DND-41 (cell line): Measurements from ENCODE around the gene PAIP2.

Source experiments
- ATAC-seq: fragments of 200-7000 bp; cut with Tn5 transposase; 3 replicates; pipeline ENCODE4 v1.9.1; 2021; ENCODE audit warnings: low read depth; ENCODE audit not compliant: insufficient read depth
- DNase-seq: peaks from one replicate; pipeline ENCODE4 v3.0.0-alpha.2; 2020
- H2AFZ ChIP-seq: 2 replicates; pipeline ENCODE4 v1.6.0; 2012; ENCODE audit warnings: low read depth, low read length
- H3K27ac ChIP-seq: 2 replicates; pipeline ENCODE4 v1.5.1; 2012; ENCODE audit warnings: low read length, inconsistent platforms
- H3K27me3 ChIP-seq: fragments of 200-600 bp; sonication (generic); 2 replicates; pipeline ENCODE4 v1.6.0; 2012; ENCODE audit warnings: low read length, mild to moderate bottlenecking, inconsistent platforms; ENCODE audit not compliant: insufficient read depth, poor library complexity
- H3K36me3 ChIP-seq: 2 replicates; pipeline ENCODE4 v1.5.1; 2012; ENCODE audit warnings: low read length, inconsistent platforms; ENCODE audit not compliant: insufficient read depth
- H3K4me1 ChIP-seq: 2 replicates; pipeline ENCODE4 v1.5.1; 2012; ENCODE audit warnings: mild to moderate bottlenecking, low read length; ENCODE audit not compliant: insufficient read depth
- H3K4me2 ChIP-seq: 2 replicates; pipeline ENCODE4 v1.6.0; 2012; ENCODE audit warnings: mild to moderate bottlenecking, moderate library complexity, low read length, inconsistent platforms; ENCODE audit not compliant: insufficient read depth
- H3K4me3 ChIP-seq, 2 experiments: fragments of 200-600 bp in 1 of 2; shearing (Covaris generic) in 1 of 2; 2 replicates each; pipeline ENCODE4 v1.5.1; 2012 to 2016; ENCODE audit warnings: inconsistent platforms in 2 of 2, low read length in 2 of 2, mild to moderate bottlenecking in 2 of 2, low read depth in 1 of 2, moderate library complexity in 1 of 2
- H3K79me2 ChIP-seq: 2 replicates; pipeline ENCODE4 v1.6.0; 2012; ENCODE audit warnings: low read length, inconsistent platforms; ENCODE audit not compliant: insufficient read depth
- H3K9ac ChIP-seq: 2 replicates; pipeline ENCODE4 v1.6.0; 2012; ENCODE audit warnings: low read depth, mild to moderate bottlenecking, inconsistent platforms, low read length, moderate library complexity
- H3K9me3 ChIP-seq: 2 replicates; pipeline ENCODE4 v1.5.1; 2012; ENCODE audit warnings: low read length, moderate library complexity, mild to moderate bottlenecking, inconsistent platforms; ENCODE audit not compliant: insufficient read depth, severe bottlenecking
- H4K20me1 ChIP-seq: 2 replicates; pipeline ENCODE4 v1.6.0; 2012; ENCODE audit warnings: low read length; ENCODE audit not compliant: insufficient read depth
- EZH2 ChIP-seq: IDR thresholded peaks from 3 replicates; pipeline ENCODE4 v1.6.1; 2012; ENCODE audit warnings: borderline replicate concordance, low read depth, mild to moderate bottlenecking, moderate library complexity, low read length, inconsistent platforms; ENCODE audit not compliant: severe bottlenecking
- TF ChIP-seq, protein P1 (sequence below): IDR thresholded peaks from 2 replicates; pipeline ENCODE4 v1.5.1; 2012; ENCODE audit warnings: borderline replicate concordance, low read length, moderate library complexity, mild to moderate bottlenecking; ENCODE audit not compliant: poor library complexity, severe bottlenecking; ENCODE audit errors: extremely low read depth

Gene PAIP2

GRCh38 chr5:139312075-139312474 lies 29.6 kb upstream of the PAIP2 start:
- Histone ChIP-seq H3K9ac (no peak overlapping the region), H3K9me3 (no peaks in the 10 kb centered on the region), H3K36me3 (peaks cover 76% of the 10 kb centered on the region), H3K27me3 (no peaks in the 10 kb centered on the region), H3K79me2 (peaks cover 100% of the 10 kb centered on the region), H2AFZ (no peak overlapping the region), H3K4me1 (peaks cover 3% of the 10 kb centered on the region; the same call in 1 of the 2 replicates), H3K27ac (no peak overlapping the region), H3K4me2 (no peak overlapping the region), H3K4me3 (no peak overlapping the region), H4K20me1 (peaks cover 96% of the 10 kb centered on the region)
- ATAC-seq (no peak), DNase-seq (no peak)
- TF ChIP-seq, protein P1, sequence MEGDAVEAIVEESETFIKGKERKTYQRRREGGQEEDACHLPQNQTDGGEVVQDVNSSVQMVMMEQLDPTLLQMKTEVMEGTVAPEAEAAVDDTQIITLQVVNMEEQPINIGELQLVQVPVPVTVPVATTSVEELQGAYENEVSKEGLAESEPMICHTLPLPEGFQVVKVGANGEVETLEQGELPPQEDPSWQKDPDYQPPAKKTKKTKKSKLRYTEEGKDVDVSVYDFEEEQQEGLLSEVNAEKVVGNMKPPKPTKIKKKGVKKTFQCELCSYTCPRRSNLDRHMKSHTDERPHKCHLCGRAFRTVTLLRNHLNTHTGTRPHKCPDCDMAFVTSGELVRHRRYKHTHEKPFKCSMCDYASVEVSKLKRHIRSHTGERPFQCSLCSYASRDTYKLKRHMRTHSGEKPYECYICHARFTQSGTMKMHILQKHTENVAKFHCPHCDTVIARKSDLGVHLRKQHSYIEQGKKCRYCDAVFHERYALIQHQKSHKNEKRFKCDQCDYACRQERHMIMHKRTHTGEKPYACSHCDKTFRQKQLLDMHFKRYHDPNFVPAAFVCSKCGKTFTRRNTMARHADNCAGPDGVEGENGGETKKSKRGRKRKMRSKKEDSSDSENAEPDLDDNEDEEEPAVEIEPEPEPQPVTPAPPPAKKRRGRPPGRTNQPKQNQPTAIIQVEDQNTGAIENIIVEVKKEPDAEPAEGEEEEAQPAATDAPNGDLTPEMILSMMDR = no peak
- no peak for TF ChIP-seq EZH2

- H3K9ac ChIP-seq = no peak overlapping the region
- TF ChIP-seq, protein P1 = no peak
- TF ChIP-seq EZH2 = no peak
- peaks cover 100% of the 10 kb centered on the region for H3K79me2 ChIP-seq
- H3K36me3 ChIP-seq = peaks cover 80% of the 10 kb centered on the region
- ATAC-seq (no peak), DNase-seq (no peak)
- H4K20me1 ChIP-seq = peaks cover 92% of the 10 kb centered on the region
- no peak overlapping the region for H3K27ac ChIP-seq
- no peaks in the 10 kb centered on the region for H3K9me3 ChIP-seq
- H3K4me1 ChIP-seq = no peaks in the 10 kb centered on the region
- no peak overlapping the region for H3K4me2 ChIP-seq
- H2AFZ ChIP-seq = no peak overlapping the region
- H3K4me3 ChIP-seq = no peak overlapping the region
- no peaks in the 10 kb centered on the region for H3K27me3 ChIP-seq
These were observed 27.4 kb upstream of the PAIP2 start for GRCh38 chr5:139314276-139314675.

- Histone ChIP-seq H3K4me3 (no peak overlapping the region), H3K79me2 (peaks cover 98% of the 10 kb centered on the region), H3K27ac (no peak overlapping the region), H3K9me3 (no peaks in the 10 kb centered on the region), H2AFZ (no peak overlapping the region), H3K27me3 (no peaks in the 10 kb centered on the region), H3K4me1 (no peaks in the 10 kb centered on the region), H3K4me2 (no peak overlapping the region), H4K20me1 (peaks cover 89% of the 10 kb centered on the region), H3K36me3 (peaks cover 86% of the 10 kb centered on the region), H3K9ac (no peak overlapping the region)
- no peak for TF ChIP-seq EZH2
- TF ChIP-seq, protein P1 = no peak
- no peak for ATAC-seq
- no peak for DNase-seq
These were observed 26.5 kb upstream of the PAIP2 start for GRCh38 chr5:139315056-139315615.

- Histone ChIP-seq H3K9ac (no peak overlapping the region), H3K4me1 (peaks cover 2% of the 10 kb centered on the region), H3K36me3 (peaks cover 24% of the 10 kb centered on the region), H3K4me2 (no peak overlapping the region), H4K20me1 (peaks cover 22% of the 10 kb centered on the region; the same call in 1 of the 2 replicates), H3K27ac (no peak overlapping the region), H3K79me2 (no peaks in the 10 kb centered on the region), H3K27me3 (no peaks in the 10 kb centered on the region), H3K4me3 (no peak overlapping the region), H2AFZ (no peak overlapping the region), H3K9me3 (no peaks in the 10 kb centered on the region)
- TF ChIP-seq, protein P1 = no peak
- TF ChIP-seq EZH2 = no peak
- DNase-seq (no peak), ATAC-seq (peak; percentile 25; the same call in 1 of the 3 replicates)
These were observed 5.8 kb upstream of the PAIP2 start for GRCh38 chr5:139335811-139336210.
